KOPT-K1 (cell line): Measurements from ENCODE around the gene PNPLA6.

ENCODE experiments used
- H3K27ac ChIP-seq: fragments of 200-600 bp; sonication (generic); 2 replicates; pipeline ENCODE4 v1.5.1; 2016; ENCODE audit warnings: antibody characterized with exemption, mild to moderate bottlenecking, low read depth, low read length; ENCODE audit not compliant: poor library complexity, severe bottlenecking
- H3K36me3 ChIP-seq: fragments of 200-600 bp; sonication (generic); 2 replicates; pipeline ENCODE4 v1.5.1; 2017; ENCODE audit warnings: antibody characterized with exemption, mild to moderate bottlenecking, low read length, moderate library complexity; ENCODE audit not compliant: insufficient read depth
- H3K9me3 ChIP-seq: fragments of 200-600 bp; sonication (generic); 2 replicates; pipeline ENCODE4 v1.5.1; 2017; ENCODE audit warnings: antibody characterized with exemption, low read length, mild to moderate bottlenecking; ENCODE audit not compliant: insufficient read depth, poor library complexity, severe bottlenecking

Gene PNPLA6

GRCh38 chr19:7550987-7551761 is 15.7 kb downstream of the PNPLA6 start:
- H3K36me3 ChIP-seq, result peaks cover 7% of the 10 kb centered on the region; the same call in 1 of the 2 replicates
- H3K27ac ChIP-seq, result no peak overlapping the region
- no peaks in the 10 kb centered on the region for H3K9me3 ChIP-seq

- Histone ChIP-seq H3K36me3 (peaks cover 23% of the 10 kb centered on the region), H3K9me3 (no peaks in the 10 kb centered on the region), H3K27ac (no peak overlapping the region)
Observed at GRCh38 chr19:7552781-7553180, 17.3 kb downstream of the PNPLA6 start.

GRCh38 chr19:7554565-7554964 is 19.0 kb downstream of the PNPLA6 start:
- Histone ChIP-seq H3K36me3 (peaks cover 38% of the 10 kb centered on the region), H3K27ac (no peak overlapping the region), H3K9me3 (no peaks in the 10 kb centered on the region)

DNA sequence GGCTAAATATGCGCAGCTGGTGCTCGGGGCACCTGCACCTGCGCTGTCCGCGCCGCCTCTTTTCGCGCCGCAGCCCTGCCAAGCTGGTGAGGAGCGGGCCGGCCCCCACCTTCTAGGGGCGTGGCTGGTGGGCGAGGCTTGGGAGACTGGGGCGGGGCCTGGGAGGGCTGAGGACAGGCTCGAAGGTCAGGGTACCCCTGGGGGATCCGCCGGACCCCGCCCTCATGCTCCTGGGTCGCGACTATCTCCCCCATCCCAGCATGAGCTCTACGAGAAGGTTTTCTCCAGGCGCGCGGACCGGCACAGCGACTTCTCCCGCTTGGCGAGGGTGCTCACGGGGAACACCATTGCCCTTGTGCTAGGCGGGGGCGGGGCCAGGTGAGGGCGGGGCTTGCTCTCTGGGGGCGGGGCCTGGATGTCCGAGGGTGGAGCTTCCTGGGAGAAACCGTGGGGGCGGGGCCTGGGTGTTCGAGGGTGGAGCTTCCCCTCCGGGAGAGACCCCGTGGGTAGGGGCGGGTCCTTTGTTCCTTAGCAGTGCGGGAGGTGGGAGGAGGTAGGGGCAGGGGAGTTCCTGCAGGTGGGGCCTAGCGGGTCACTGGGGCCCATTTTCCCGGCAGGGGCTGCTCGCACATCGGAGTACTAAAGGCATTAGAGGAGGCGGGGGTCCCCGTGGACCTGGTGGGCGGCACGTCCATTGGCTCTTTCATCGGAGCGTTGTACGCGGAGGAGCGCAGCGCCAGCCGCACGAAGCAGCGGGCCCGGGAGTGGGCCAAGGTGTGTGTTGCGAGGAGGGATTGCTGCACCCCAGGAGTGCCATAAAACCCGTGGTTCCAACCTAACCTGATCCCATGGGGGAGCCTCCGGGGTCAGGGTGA is 19.7 kb downstream of the PNPLA6 start:
- no peaks in the 10 kb centered on the region for H3K9me3 ChIP-seq
- peaks cover 38% of the 10 kb centered on the region for H3K36me3 ChIP-seq
- no peak overlapping the region for H3K27ac ChIP-seq

GRCh38 chr19:7556696-7557315 is 21.3 kb downstream of the PNPLA6 start:
- no peak overlapping the region for H3K27ac ChIP-seq
- H3K9me3 ChIP-seq, result no peaks in the 10 kb centered on the region
- peaks cover 38% of the 10 kb centered on the region for H3K36me3 ChIP-seq

DNA sequence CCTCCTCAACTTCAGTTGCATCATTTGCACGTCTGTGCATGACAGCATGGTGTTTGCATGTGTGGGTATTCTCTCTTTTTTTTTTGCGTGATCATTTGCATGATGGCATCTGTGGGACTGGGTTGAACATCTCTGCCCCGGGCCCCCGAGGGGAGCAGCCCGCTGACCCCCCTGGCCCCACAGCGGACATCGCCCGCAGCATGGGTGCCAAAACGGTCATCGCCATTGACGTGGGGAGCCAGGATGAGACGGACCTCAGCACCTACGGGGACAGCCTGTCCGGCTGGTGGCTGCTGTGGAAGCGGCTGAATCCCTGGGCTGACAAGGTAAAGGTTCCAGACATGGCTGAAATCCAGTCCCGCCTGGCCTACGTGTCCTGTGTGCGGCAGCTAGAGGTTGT is 23.1 kb downstream of the PNPLA6 start:
- Histone ChIP-seq H3K9me3 (no peaks in the 10 kb centered on the region), H3K36me3 (peaks cover 38% of the 10 kb centered on the region), H3K27ac (no peak overlapping the region)

DNA sequence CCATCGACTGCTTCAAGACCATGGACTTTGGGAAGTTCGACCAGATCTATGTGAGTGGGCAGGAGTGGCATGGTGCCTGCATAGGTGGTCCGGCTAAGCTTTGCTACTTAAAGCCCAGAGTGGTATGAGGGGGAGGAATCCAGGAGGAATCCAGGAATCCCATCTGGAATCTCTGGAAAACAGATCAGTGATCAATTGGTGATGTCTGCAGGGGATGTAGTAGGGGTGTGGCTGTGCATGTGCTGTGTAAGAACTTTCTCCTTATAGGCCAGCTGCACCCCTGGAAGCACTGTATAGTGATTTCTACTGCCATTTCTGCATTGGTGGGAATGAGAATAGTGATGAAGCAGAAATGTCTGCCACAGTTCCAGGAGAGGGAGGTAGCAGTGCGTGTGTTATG is 23.6 kb downstream of the PNPLA6 start:
- Histone ChIP-seq H3K27ac (no peak overlapping the region), H3K9me3 (no peaks in the 10 kb centered on the region), H3K36me3 (peaks cover 38% of the 10 kb centered on the region)

DNA sequence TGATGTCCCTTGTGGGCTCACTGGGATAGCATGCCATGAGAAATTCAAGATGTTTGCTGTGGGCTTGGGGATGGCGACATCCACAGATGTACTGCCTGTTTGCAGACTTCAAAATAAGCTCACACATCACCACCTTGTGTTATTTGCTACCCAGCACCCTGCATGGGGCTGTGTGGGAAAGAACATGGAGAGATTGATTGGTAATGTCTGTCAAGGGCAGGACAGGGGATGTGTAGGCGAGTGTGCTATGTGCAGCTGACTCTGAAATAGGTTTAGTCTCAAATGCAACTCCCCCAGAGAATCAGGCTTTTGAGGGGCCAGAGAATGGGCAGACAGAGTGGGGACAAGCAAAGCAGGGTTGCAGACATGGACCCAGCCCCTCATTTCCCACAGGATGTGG is 24.7 kb downstream of the PNPLA6 start:
- H3K27ac ChIP-seq, result no peak overlapping the region
- no peaks in the 10 kb centered on the region for H3K9me3 ChIP-seq
- peaks cover 38% of the 10 kb centered on the region for H3K36me3 ChIP-seq

DNA sequence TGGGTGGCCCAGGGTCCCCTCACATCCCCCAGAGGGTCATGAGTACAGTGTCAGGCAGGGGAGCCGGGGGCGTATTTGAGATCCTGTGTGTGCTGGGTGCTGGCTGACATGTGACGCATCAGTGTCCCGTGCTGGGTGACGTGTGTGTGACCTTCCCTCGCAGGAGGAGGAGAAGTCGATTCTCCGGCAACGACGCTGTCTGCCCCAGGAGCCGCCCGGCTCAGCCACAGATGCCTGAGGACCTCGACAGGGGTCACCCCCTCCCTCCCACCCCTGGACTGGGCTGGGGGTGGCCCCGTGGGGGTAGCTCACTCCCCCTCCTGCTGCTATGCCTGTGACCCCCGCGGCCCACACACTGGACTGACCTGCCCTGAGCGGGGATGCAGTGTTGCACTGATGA is 25.8 kb downstream of the PNPLA6 start:
- H3K9me3 ChIP-seq, result no peaks in the 10 kb centered on the region
- no peak overlapping the region for H3K27ac ChIP-seq
- peaks cover 30% of the 10 kb centered on the region for H3K36me3 ChIP-seq

- Histone ChIP-seq H3K9me3 (no peaks in the 10 kb centered on the region), H3K27ac (no peak overlapping the region), H3K36me3 (peaks cover 15% of the 10 kb centered on the region)
Observed at GRCh38 chr19:7562646-7563393, 27.3 kb downstream of the PNPLA6 start.

- Histone ChIP-seq H3K27ac (no peak overlapping the region), H3K36me3 (no peaks in the 10 kb centered on the region), H3K9me3 (no peaks in the 10 kb centered on the region)
Observed at GRCh38 chr19:7564866-7565265, 29.3 kb downstream of the PNPLA6 start.

GRCh38 chr19:7565332-7565731 is 29.8 kb downstream of the PNPLA6 start:
- H3K27ac ChIP-seq, result no peak overlapping the region
- H3K36me3 ChIP-seq, result no peaks in the 10 kb centered on the region
- no peaks in the 10 kb centered on the region for H3K9me3 ChIP-seq

DNA sequence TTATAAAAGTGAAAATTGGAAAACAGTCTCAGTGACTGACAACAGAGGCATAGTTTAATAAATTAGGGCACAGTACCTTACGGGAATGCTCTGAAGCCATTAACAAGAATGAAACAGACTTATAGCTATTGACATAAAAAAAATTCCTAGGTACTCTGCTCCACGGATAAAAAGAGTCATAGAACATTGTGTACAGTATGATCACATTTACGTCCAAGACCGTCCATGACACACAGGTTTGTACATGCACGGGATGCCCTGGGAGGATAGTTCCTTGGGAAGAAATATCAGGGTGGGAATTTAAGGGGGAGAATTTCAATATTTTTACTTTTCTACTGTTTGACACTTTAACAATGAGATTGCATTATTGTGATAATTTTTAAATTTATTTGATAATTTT is 35.2 kb downstream of the PNPLA6 start:
- no peaks in the 10 kb centered on the region for H3K9me3 ChIP-seq
- no peak overlapping the region for H3K27ac ChIP-seq
- H3K36me3 ChIP-seq, result no peaks in the 10 kb centered on the region

GRCh38 chr19:7575434-7576040 is 40.0 kb downstream of the PNPLA6 start:
- no peaks in the 10 kb centered on the region for H3K9me3 ChIP-seq
- H3K36me3 ChIP-seq, result no peaks in the 10 kb centered on the region
- H3K27ac ChIP-seq, result no peak overlapping the region
